GM19467 (cell line): ENCODE data around the gene MTA1.

Experiments
- ATAC-seq: cut with Tn5 transposase; IDR thresholded peaks from one replicate; pipeline ENCODE4 v1.9.1; 2021; ENCODE audit warnings: mild to moderate bottlenecking, moderate library complexity; ENCODE audit not compliant: unreplicated experiment

MTA1 gene

DNA sequence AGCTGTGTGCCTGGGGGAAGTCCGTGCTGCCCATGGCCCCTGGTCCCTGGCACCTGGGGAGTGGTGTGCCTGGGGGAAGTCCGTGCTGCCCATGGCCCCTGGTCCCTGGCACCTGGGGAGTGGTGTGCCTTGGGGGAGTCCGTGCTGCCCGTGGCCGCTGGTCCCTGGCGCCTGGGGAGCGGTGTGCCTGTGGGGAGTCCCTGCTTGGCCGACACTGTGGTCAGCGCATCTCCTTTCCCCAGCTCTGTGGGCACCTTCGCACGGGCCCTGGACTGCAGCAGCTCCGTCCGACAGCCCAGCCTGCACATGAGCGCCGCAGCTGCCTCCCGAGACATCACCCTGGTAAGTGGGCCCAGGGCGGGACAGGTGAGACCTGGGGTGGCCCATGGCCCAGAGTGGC is 40.5 kb downstream of the MTA1 start:
- ATAC-seq = no peak

DNA sequence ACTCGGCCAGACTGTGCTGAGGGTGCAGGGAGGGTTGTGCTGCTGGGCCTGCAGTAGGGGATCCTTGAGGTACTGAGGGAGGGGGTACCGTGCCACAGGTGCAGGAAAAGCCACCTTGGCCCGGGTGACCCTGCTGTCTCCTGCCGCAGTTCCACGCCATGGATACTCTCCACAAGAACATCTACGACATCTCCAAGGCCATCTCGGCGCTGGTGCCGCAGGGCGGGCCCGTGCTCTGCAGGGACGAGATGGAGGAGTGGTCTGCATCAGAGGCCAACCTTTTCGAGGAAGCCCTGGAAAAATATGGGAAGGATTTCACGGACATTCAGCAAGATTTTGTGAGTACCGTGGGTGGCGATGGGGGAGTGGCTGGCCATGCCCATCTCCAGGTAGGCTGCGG is 41.0 kb downstream of the MTA1 start:
- no peak for ATAC-seq

DNA sequence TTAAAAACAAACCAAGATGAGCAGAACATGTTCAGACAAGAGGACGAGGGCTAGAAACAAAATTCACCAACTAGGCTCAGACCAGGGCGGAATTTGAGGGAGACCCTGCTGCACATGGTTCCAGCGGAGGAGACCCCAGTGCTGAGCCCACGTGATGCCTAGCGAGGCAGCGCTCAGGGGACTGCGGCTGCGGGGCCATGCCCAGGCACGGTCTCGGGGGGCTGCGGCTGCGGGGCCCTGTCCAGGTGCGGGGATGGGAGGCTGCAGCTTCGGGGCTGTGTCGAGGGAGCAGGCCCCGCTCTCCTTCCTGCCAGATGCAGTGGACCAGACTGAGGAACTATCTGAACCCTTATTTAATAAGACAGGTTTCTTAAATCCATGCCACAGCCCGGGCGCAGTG is 42.3 kb downstream of the MTA1 start:
- ATAC-seq = no peak

DNA sequence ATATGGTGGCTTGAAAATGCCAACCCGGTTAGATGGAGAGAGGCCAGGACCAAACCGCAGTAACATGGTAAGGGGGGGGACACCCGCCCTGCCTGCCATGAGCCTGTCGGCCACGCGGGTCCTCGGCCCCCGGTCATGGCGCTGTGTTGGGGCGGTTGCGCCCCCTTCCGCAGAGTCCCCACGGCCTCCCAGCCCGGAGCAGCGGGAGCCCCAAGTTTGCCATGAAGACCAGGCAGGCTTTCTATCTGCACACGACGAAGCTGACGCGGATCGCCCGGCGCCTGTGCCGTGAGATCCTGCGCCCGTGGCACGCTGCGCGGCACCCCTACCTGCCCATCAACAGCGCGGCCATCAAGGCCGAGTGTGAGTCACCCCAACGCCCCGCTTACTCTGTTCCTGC is 44.9 kb downstream of the MTA1 start:
- ATAC-seq = no peak

GRCh38 chr14:105465209-105466031 is 45.8 kb downstream of the MTA1 start:
- no peak for ATAC-seq

- ATAC-seq = no peak
Measured at GRCh38 chr14:105466531-105467248, 47.1 kb downstream of the MTA1 start.

DNA sequence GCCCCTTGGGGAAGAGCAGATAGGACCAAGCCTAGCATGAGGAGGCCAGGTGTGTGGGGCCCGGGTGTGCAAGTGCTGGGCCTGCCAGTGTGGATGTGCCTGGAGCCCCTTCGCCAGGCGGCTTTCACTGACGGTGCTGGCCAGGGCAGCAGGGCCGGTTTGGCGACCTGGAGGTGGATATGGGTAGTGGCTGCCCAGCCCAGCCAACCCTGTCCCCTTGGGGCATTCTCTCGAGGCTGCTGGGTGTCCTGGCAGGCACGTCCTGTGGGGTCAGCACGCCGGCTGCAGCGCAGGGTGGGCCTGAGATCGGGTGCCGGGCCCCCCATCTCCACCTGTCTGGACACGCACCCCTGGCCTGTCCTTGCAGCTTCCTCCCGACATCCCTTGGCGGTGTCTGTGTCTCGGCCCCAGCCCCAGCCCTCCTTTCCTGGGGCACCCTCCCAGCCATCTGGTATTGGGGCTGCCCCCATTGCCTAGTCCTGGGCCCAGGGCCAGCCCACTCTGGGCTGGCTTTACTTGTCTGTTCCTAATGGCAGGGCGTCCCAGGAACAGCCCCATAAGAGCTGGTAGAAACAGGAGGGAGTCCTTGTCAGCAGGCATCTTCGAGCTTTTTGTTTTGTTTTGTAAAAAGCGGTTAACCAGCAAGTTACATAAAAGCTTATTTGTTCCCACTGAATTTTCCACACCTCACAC is 47.8 kb downstream of the MTA1 start:
- ATAC-seq = no peak

- ATAC-seq = no peak
Measured at GRCh38 chr14:105467942-105468471, 48.4 kb downstream of the MTA1 start.

DNA sequence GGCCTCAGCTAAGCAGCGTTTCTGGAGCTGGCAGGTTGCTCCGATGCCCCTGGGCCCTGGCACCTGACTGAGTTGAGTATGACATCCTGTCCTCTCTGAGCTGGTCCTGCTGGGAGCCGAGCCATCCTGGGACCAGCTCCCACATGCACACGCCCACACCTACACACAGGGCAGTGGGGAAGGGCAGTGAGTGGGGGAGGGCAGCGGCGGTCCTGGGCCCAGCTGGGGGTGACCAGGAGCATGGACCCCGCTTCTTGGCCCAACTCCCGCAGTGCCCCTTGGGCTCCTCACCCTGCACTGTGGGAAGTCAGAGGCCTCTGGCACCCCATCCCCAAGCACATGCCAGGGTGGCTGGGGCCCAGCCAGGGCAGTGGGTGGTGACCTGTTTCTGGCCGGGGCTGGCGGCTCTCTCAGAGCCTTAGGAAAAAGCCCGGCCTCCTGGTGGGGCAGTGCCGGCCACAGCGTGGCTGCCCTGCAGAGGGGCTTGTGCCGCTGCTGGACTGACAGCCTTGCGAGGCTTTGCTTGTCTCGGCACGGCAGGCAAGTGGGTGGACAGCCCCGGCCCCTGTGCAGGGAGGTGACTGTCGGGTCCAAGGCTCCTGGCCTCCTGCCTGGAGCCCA is 49.1 kb downstream of the MTA1 start:
- no peak for ATAC-seq

- no peak for ATAC-seq
Measured at GRCh38 chr14:105469456-105470349, 50.1 kb downstream of the MTA1 start.

GRCh38 chr14:105470350-105471296 is 51.0 kb downstream of the MTA1 start:
- no peak for ATAC-seq

DNA sequence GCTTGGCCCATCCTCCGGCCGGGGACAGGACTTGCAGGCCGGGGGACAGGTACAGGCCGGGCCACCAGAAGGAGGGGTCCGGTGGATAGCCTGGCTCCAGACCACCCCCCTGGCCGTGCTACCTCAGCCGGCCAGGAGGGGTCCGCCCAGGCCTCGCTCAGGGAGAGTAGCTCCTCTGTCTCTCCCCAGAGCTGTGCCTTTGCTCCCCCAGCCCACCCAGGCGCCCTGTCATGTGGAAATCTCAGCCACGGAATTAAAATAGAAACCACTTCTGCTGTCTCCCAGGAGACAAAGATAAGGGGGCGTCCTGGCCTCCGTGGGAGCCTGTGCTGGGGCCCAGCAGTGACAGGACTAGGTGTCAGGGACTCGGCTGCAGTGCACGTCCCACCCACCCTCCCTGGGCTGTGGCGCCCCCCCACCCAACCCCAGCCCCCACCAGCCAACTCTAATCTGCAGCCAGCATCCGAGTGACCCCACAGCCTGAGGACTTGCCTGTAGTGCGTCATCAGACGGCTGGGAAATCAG is 51.7 kb downstream of the MTA1 start:
- ATAC-seq = no peak

DNA sequence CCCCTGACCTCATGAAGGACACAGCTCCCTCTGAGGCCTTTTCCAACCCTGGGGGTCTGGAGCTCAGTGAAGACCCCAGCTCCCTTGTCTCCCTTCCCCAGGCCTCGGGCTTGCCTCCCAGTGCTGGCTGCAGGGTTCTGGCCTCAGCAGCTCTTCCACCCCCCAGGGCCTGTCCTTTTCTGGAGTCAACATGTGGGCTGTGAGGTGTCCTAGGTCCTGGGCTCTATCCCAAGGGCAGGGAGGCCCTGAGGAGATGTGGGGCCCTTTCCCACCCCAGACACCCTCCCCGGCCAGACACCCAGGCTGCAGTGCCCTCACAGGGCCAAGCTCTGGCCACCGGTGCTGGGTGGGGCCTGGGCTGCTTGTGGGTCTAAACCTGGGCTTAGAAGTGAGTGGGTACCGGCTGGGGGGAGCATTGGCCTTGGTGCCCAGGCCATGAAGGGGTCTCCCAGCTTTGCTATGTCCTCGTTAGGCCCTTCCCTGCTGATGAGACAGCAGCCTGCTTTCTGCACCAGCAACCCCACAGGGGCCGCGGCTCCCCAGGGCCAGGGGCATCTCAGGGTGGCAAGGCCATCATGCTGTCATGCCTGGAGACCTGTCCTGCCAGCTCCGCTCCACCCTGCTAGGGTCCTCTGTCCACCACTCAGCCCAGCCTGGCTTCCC is 52.3 kb downstream of the MTA1 start:
- ATAC-seq = no peak

GRCh38 chr14:105472486-105472991 is 52.9 kb downstream of the MTA1 start:
- no peak for ATAC-seq

DNA sequence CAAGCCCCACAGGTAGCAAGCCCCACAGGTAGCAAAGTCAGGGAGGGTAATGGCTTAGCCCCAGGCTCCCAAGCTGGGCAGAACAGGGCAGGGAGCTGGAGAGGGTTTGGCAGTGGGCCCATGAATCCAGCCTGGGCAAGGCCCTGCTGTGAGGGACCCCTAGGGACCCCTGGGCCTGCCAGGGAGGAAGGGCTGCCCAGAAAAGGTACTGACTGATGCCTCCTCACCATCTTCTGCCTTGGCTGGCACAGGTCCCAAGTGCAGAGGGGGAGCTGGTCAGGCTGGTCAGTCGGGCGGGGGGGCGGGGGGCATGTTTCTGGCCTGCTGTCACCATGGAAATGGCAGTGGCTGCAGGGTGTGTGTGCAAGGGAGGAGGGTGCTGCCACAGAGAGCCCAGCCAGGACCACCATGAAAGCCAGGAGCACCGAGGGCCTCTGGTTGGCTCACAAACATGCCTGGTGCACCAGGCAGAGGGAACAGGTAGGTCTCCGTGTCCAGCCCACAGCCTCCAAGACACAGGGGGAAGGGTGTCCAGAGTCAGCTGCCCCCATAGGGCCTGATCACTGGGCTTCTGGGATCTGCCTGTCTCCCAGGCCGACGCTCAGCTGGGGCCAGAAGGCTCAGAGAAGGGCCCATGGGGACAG is 53.5 kb downstream of the MTA1 start:
- ATAC-seq = no peak

GRCh38 chr14:105473677-105474482 is 54.3 kb downstream of the MTA1 start:
- ATAC-seq = no peak
